Type B pancreatic cell (in vitro differentiated cells): ENCODE results near the gene KMT2C. TPM values are rescaled to one million over a fixed set of nuclear protein-coding genes. Genes with fewer than 3 reads are reported as not detected.
"Not testable (repeated sequence)": the region's sequence is repeated elsewhere in the genome, so short reads cannot be mapped to it uniquely, and the experiment has no call there.

Experiments
- DNase-seq: peaks from one replicate; pipeline ENCODE4 v3.0.0; 2021; ENCODE audit warnings: mixed read lengths; ENCODE audit not compliant: unreplicated experiment; ENCODE audit errors: extremely low spot score
- H3K27ac Mint-ChIP-seq: 2 replicates; pipeline ENCODE4 v1.8.0; 2021; ENCODE audit warnings: mild to moderate bottlenecking, mixed read lengths
- H3K27me3 Mint-ChIP-seq: 2 replicates; pipeline ENCODE4 v1.8.0; 2021; ENCODE audit warnings: mixed read lengths
- H3K36me3 Mint-ChIP-seq: 2 replicates; pipeline ENCODE4 v1.8.0; 2021; ENCODE audit warnings: mixed read lengths
- H3K4me1 Mint-ChIP-seq: one replicate; pipeline ENCODE4 v1.8.0; 2021; ENCODE audit warnings: mixed read lengths; ENCODE audit not compliant: unreplicated experiment
- H3K4me3 Mint-ChIP-seq: 2 replicates; pipeline ENCODE4 v1.8.0; 2021; ENCODE audit warnings: mild to moderate bottlenecking, mixed read lengths
- H3K9me3 Mint-ChIP-seq: 2 replicates; pipeline ENCODE4 v1.8.0; 2021; ENCODE audit warnings: mixed read lengths
- CTCF ChIP-seq: fragments of 200-600 bp; sonication (generic); conservative IDR thresholded peaks from 2 replicates; pipeline ENCODE4 v1.5.0; 2021; ENCODE audit warnings: antibody characterized with exemption, mild to moderate bottlenecking
- total RNA-seq: library from RNA; stranded (reverse); gene quantifications from 2 replicates; pipeline ENCODE4 v1.2.1, GENCODE V29; 2021; ENCODE audit warnings: low replicate concordance

KMT2C gene
- total RNA-seq, 1 donor from 2014 or later: 60.3 TPM

GRCh38 chr7:152313217-152313616 is 122.6 kb downstream of the KMT2C start:
- Mint-ChIP-seq H3K4me1 (peaks cover 11% of the 10 kb centered on the region), H3K36me3 (peaks cover 8% of the 10 kb centered on the region), H3K27me3 (no peaks in the 10 kb centered on the region), H3K9me3 (no peaks in the 10 kb centered on the region), H3K4me3 (no peak overlapping the region), H3K27ac (no peak overlapping the region)
- TF ChIP-seq CTCF: no peak
- DNase-seq: no peak

DNA sequence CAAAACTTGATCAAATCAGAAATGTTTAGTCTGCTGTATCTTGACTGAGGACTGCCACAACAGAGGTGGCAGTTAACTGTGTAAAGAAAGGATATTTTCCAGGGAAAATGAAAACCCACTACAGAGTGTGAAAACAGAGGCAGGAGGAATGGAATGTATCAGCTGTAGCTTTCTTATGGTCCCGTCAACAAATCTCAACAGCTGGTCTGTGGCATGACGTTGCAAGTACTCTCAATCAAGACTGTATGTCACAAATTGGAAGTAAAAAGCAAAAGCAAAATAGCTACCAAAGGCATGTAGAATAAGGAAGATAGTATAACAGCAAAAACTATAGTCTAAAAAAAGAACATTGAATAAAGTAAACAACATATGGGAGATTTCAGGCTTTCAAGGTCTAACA is 123.5 kb downstream of the KMT2C start:
- no peak for TF ChIP-seq CTCF
- Mint-ChIP-seq H3K27ac (no peak overlapping the region), H3K4me1 (peaks cover 11% of the 10 kb centered on the region), H3K9me3 (no peaks in the 10 kb centered on the region), H3K36me3 (peaks cover 13% of the 10 kb centered on the region), H3K27me3 (no peaks in the 10 kb centered on the region), H3K4me3 (no peak overlapping the region)
- no peak for DNase-seq

DNA sequence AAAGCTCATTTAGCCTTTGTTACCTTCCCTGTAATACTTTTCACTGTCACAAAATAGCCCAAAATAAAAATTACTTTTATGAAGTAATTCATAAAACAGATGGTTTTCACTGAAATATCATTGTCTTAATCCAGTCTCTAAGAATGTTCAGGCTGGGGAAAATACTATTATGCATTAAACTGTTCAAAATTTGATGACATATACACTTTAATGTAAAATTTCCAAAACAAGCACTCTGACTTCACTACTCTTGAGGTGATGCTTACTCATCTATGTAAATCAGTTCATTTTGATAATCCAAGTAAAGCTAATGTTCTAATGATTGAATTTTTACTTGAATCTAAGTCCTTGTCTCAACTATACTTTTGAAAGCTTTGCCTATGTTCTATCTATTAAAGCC is 127.9 kb downstream of the KMT2C start:
- Mint-ChIP-seq H3K4me1 (peaks cover 5% of the 10 kb centered on the region), H3K27ac (no peak overlapping the region), H3K36me3 (peaks cover 21% of the 10 kb centered on the region), H3K27me3 (no peaks in the 10 kb centered on the region), H3K9me3 (no peaks in the 10 kb centered on the region), H3K4me3 (no peak overlapping the region)
- no peak for DNase-seq
- no peak for TF ChIP-seq CTCF

DNA sequence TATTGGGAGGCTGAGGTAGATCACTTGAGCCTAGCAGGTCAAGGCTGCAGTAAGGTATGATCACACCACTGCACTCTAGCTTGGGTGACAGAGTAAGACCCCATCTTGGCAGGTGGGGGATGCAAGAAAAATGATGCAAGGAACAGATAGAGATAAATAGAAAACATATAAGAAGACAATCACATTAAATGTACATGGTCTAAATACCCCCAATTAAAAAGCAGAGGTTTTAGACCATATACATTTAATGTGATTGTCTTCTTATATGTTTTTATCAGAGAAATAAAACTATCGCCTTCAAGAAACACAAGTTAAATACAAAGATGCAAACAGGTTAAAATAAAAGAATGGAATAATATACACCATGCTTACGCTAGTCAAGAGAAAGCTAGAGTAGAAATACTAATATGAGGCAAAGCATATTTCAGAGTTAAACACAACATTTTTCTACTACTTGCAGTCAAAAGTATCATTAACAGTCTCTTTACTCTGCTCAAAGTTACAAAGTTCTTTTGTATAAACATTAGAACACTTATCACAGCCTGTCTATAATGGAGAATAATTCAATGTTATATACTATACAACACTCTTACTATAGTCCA is 136.2 kb downstream of the KMT2C start:
- H3K9me3 Mint-ChIP-seq, H3K4me3 Mint-ChIP-seq, H3K27ac Mint-ChIP-seq, DNase-seq, H3K27me3 Mint-ChIP-seq, H3K4me1 Mint-ChIP-seq: not testable (repeated sequence)
- peaks cover 39% of the 10 kb centered on the region for H3K36me3 Mint-ChIP-seq

- no peaks in the 10 kb centered on the region for H3K4me1 Mint-ChIP-seq
- no peak for DNase-seq
- H3K27me3 Mint-ChIP-seq: no peaks in the 10 kb centered on the region
- no peak for TF ChIP-seq CTCF
- peaks cover 4% of the 10 kb centered on the region for H3K9me3 Mint-ChIP-seq
- H3K4me3 Mint-ChIP-seq: no peak overlapping the region
- H3K36me3 Mint-ChIP-seq: peaks cover 34% of the 10 kb centered on the region
- no peak overlapping the region for H3K27ac Mint-ChIP-seq
Observed at GRCh38 chr7:152292897-152293296, 142.9 kb downstream of the KMT2C start.

- not testable (repeated sequence) for H3K9me3 Mint-ChIP-seq, H3K4me1 Mint-ChIP-seq, DNase-seq, H3K36me3 Mint-ChIP-seq, H3K4me3 Mint-ChIP-seq, H3K27me3 Mint-ChIP-seq, H3K27ac Mint-ChIP-seq
Observed at GRCh38 chr7:152286972-152287371, 148.8 kb downstream of the KMT2C start.

DNA sequence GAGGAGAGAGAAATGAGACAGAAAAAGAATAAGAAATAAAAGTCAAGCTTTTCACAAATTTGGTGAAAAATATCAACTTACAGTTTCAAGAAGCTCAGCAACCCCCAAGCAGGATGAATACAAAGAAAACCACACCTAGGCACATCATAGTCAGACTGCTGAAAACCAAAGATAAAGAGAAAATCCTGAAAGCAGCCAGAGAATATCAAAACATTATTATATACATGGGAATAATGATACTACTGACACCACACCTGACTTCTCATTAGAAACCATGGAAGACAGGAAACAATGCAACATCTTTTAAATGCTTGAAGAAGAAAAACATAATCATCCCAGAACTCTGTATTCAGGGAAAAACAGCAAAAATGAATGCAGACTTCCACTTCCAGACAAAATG is 149.6 kb downstream of the KMT2C start:
- not testable (repeated sequence) for H3K36me3 Mint-ChIP-seq, H3K4me3 Mint-ChIP-seq, H3K4me1 Mint-ChIP-seq, H3K9me3 Mint-ChIP-seq, H3K27me3 Mint-ChIP-seq, DNase-seq, H3K27ac Mint-ChIP-seq

- not testable (repeated sequence) for H3K4me1 Mint-ChIP-seq, H3K4me3 Mint-ChIP-seq, H3K36me3 Mint-ChIP-seq
Observed at GRCh38 chr7:152284998-152285397, 150.8 kb downstream of the KMT2C start.

GRCh38 chr7:152277687-152278086 is 158.1 kb downstream of the KMT2C start:
- not testable (repeated sequence) for H3K27me3 Mint-ChIP-seq, H3K4me3 Mint-ChIP-seq, H3K27ac Mint-ChIP-seq, DNase-seq, H3K4me1 Mint-ChIP-seq, H3K9me3 Mint-ChIP-seq
- peaks cover 16% of the 10 kb centered on the region for H3K36me3 Mint-ChIP-seq

More at GRCh38 chr7:152284998-152285397, 150.8 kb downstream of the KMT2C start:
- not testable (repeated sequence) for H3K9me3 Mint-ChIP-seq, DNase-seq, H3K27me3 Mint-ChIP-seq, H3K27ac Mint-ChIP-seq

DNA sequence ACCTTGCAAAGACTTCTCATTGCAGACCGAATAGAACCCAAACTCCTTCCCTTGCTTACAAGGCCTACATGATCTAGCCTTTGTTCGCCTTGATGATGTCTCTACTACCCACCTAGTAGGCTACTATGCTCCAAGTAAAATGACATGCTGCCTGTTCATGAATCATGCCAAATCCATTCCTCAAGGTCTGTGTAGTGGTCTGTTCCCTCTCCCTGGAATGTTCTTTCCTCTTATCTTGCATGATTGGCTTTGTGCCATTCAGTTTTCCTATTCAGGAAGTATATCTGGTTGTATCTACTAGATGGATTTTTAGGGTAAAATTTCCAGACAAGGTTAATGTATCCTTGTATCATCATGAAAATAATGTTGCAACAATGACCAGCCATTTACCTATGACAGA is 165.4 kb downstream of the KMT2C start:
- not testable (repeated sequence) for H3K27ac Mint-ChIP-seq, DNase-seq, H3K27me3 Mint-ChIP-seq, H3K4me3 Mint-ChIP-seq, H3K9me3 Mint-ChIP-seq, H3K4me1 Mint-ChIP-seq
- peaks cover 32% of the 10 kb centered on the region for H3K36me3 Mint-ChIP-seq

DNA sequence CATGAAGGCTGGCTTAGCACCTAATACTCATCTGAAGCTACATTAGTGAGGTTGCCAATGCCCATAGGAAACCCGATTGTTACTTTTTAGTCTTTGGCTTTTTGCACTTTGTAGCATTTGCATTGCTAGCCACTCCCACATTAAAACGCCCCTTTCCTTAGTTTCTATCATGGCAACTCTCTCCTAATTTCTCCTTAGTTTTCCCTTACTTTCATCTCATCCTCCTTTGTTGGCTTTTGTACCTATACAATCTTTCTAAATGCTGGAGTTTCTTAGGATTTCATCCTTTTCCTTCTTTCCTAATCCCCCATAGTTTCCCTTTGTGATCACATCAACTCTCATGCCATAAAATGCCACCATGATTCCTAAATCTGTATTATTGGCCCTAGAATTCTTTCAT is 168.9 kb downstream of the KMT2C start:
- H3K27me3 Mint-ChIP-seq, H3K27ac Mint-ChIP-seq, H3K4me3 Mint-ChIP-seq, DNase-seq, H3K9me3 Mint-ChIP-seq, H3K4me1 Mint-ChIP-seq: not testable (repeated sequence)
- H3K36me3 Mint-ChIP-seq: peaks cover 31% of the 10 kb centered on the region
